ENCODE results near the gene VOPP1. TPM values are rescaled to one million over a fixed set of nuclear protein-coding genes. Genes with fewer than 3 reads are reported as not detected.
A peak's percentile ranks its signal among the peaks of the same experiment; 100 is the strongest.

Gene VOPP1
- total and polyA plus RNA-seq, 9 of the 15 experiments (the other 6 are each of a cell fraction or from before 2014, with no cell fraction given) = 8.2 to 45.8 (median 31.2) TPM

GRCh38 chr7:55437375-55437774 is 134.9 kb downstream of the VOPP1 start (continued):
- TF ChIP-seq BRCA1 (IDR thresholded peaks at IDR 0.05) (no peak), BRCA1 (CRISPR knock-in tag; IDR thresholded peaks at IDR 0.05) (no peak), PTTG1 (tag; IDR thresholded peaks at IDR 0.05; ENCODE audit: low read depth) (no peak), HEY1 (CRISPR knock-in tag; IDR thresholded peaks at IDR 0.05; ENCODE audit: borderline replicate concordance) (no peak), CTCFL (IDR thresholded peaks at IDR 0.05; ENCODE audit: borderline replicate concordance, insufficient read depth, low read depth, low read length, poor library complexity, severe bottlenecking) (no peak)

- no peaks in the 10 kb centered on the region for H3K9me3 ChIP-seq (replicated peaks; ENCODE audit: control insufficient read depth, insufficient read depth, low read depth, low read length)
- ATAC-seq = no peak
- TF ChIP-seq BHLHE40 (IDR thresholded peaks at IDR 0.05; ENCODE audit: low read length) (no peak), BCOR (IDR thresholded peaks at IDR 0.05) (no peak), ARID3B (CRISPR knock-in tag; IDR thresholded peaks at IDR 0.05; ENCODE audit: borderline replicate concordance) (no peak), ETV5 (CRISPR knock-in tag; IDR thresholded peaks at IDR 0.05; ENCODE audit: low read depth) (no peak), EGR1 (conservative IDR thresholded peaks at IDR 0.05) (peak; percentile 38), SIX5 (IDR thresholded peaks at IDR 0.05; ENCODE audit: borderline replicate concordance in 1 of 2, insufficient read depth in 1 of 2, low read depth in 1 of 2, low read length in 2 of 2) (no peak), ZNF217 (CRISPR knock-in tag; IDR thresholded peaks at IDR 0.05) (no peak), MNT (conservative IDR thresholded peaks at IDR 0.05) (no peak)
- H3K4me1 ChIP-seq (replicated peaks in 1 of 2; ENCODE audit: control insufficient read depth in 2 of 2, insufficient read depth in 2 of 2, low read length in 2 of 2) = no peaks in the 10 kb centered on the region
- no peak overlapping the region for H3K4me3 ChIP-seq
- POLR2A ChIA-PET = interaction anchor here (0.8 kb wide), 1 partner anchor 89 kb away, joined by 4 read pairs; no protein-coding TSS in a partner anchor
- H3K36me3 ChIP-seq (ENCODE audit: control insufficient read depth, insufficient read depth, low read length) = no peaks in the 10 kb centered on the region
- H2AFZ ChIP-seq (ENCODE audit: low read depth, low read length) = no peak overlapping the region
- no peak for DNase-seq (ENCODE audit: extremely low read depth in 1 of 4, low spot score in 3 of 4)
- H3K9me1 ChIP-seq (ENCODE audit: control insufficient read depth, insufficient read depth, low read length) = no peaks in the 10 kb centered on the region
- FAIRE-seq = no peak
- H3K9ac ChIP-seq (ENCODE audit: insufficient read depth in 1 of 2, low read depth in 2 of 2, low read length in 2 of 2) = no peak overlapping the region
- H3K79me2 ChIP-seq (ENCODE audit: control insufficient read depth, insufficient read depth, low read length) = no peaks in the 10 kb centered on the region
- H3K4me2 ChIP-seq (ENCODE audit: insufficient read depth, low read length) = no peak overlapping the region
- WGBS (ENCODE audit: insufficient coverage, low coverage, missing lambda C conversion rate) = 28% methylated on average over 10 of the region's 10 CpGs
- no TSS peak for BruUV-seq (replicated peaks)
- H4K20me1 ChIP-seq (replicated peaks; ENCODE audit: control insufficient read depth, insufficient read depth, low read length) = 0 out of 2 replicates have a peak, but pooled peaks cover 6% of the 10 kb centered on the region
- no peak overlapping the region for H3K27ac ChIP-seq (ENCODE audit: extremely low read depth, low read depth, low read length)
- in situ Hi-C loops (cut with MboI) (no loop called here), intact Hi-C loops (cut with micrococcal nuclease) (no loop called here)
- peaks cover 6 to 33% of the 10 kb centered on the region in 2 experiments; a peak in 4 of 5 replicates for H3K27me3 ChIP-seq (ENCODE audit: control insufficient read depth in 2 of 2, insufficient read depth in 2 of 2, low read length in 2 of 2)
- CTCF ChIA-PET (ENCODE audit: low intra/inter-chr PET ratio) = no interaction called here
Measured at GRCh38 chr7:55436457-55436856, 135.8 kb downstream of the VOPP1 start.
